Fibroblast of peridontal ligament (primary cell): ENCODE data around the gene NISCH.
"Not testable (repeated sequence)": the region's sequence is repeated elsewhere in the genome, so short reads cannot be mapped to it uniquely, and the experiment has no call there.

Experiments
- DNase-seq: peaks from one replicate; pipeline ENCODE4 v3.0.0-alpha.2; 2010; ENCODE audit errors: extremely low read depth

NISCH gene

GRCh38 chr3:52525680-52526561 is 70.5 kb downstream of the NISCH start:
- no peak for DNase-seq

GRCh38 chr3:52526671-52527038 is 71.3 kb downstream of the NISCH start:
- DNase-seq = not testable (repeated sequence)

GRCh38 chr3:52527039-52527731 is 71.8 kb downstream of the NISCH start:
- DNase-seq = no peak

- no peak for DNase-seq
Observed at GRCh38 chr3:52527732-52528585, 72.6 kb downstream of the NISCH start.

- no peak for DNase-seq
Observed at GRCh38 chr3:52528586-52529375, 73.4 kb downstream of the NISCH start.

GRCh38 chr3:52529376-52530333 is 74.3 kb downstream of the NISCH start:
- DNase-seq = no peak

- no peak for DNase-seq
Observed at GRCh38 chr3:52530918-52531826, 75.8 kb downstream of the NISCH start.

- DNase-seq = no peak
Observed at GRCh38 chr3:52531860-52532516, 76.6 kb downstream of the NISCH start.

- DNase-seq = no peak
Observed at GRCh38 chr3:52532517-52532837, 77.1 kb downstream of the NISCH start.

- no peak for DNase-seq
Observed at GRCh38 chr3:52532838-52533622, 77.6 kb downstream of the NISCH start.

- peak; percentile 42 for DNase-seq
Observed at GRCh38 chr3:52533623-52534280, 78.3 kb downstream of the NISCH start, which contains the start of gene NT5DC2. Gene NT5DC2, minus strand, starts transcription at chr3:52533857. Its CDS starts 120 bp downstream, at chr3:52533737.

GRCh38 chr3:52534281-52535183 is 79.1 kb downstream of the NISCH start:
- peak; percentile 42 for DNase-seq

GRCh38 chr3:52535411-52536111 is 80.2 kb downstream of the NISCH start:
- no peak for DNase-seq

- DNase-seq = no peak
Observed at GRCh38 chr3:52536112-52536368, 80.6 kb downstream of the NISCH start.

GRCh38 chr3:52536369-52537164 is 81.2 kb downstream of the NISCH start, which contains the start of gene UQCC5:
Gene UQCC5, plus strand, starts transcription at chr3:52536605. Its CDS starts 151 bp downstream, at chr3:52536756.
- DNase-seq = peak; percentile 96
